ENCODE measurements around the gene KCNA3. TPM values are rescaled to one million over a fixed set of nuclear protein-coding genes. Genes with fewer than 3 reads are reported as not detected.

The KCNA3 gene
- total and polyA plus RNA-seq, 2 of the 4 experiments (the other 2 are of a cell fraction), result under 0.01 to 0.09 TPM

- H3K4ac ChIP-seq (ENCODE audit: low read depth, low read length), result no peak overlapping the region
- no peak overlapping the region for H4K8ac ChIP-seq (ENCODE audit: low read depth in 2 of 2, low read length in 2 of 2)
- H2AK5ac ChIP-seq (ENCODE audit: low read depth, low read length), result no peak overlapping the region
- H2BK15ac ChIP-seq (ENCODE audit: low read depth, low read length), result no peak overlapping the region
- H3K79me1 ChIP-seq (ENCODE audit: low read depth in 1 of 2, low read length in 2 of 2), result no peaks in the 10 kb centered on the region
- ATAC-seq (ENCODE audit: low read depth), result no peak
- no peaks in the 10 kb centered on the region for H4K20me1 ChIP-seq (ENCODE audit: insufficient read depth, low read length)
- intact Hi-C loops (cut with micrococcal nuclease) (no loop called here), dilution Hi-C loops (cut with HindIII; ENCODE audit: low sequenced_read_pairs, unreplicated experiment) (no loop called here), in situ Hi-C loops (cut with MboI; ENCODE audit: low sequenced_read_pairs) (no loop called here)
- 67% methylated on average over 1 of the region's 2 CpGs; no CpG with 5 or more reads in 1 of the 2 experiments for WGBS, 2 experiments (ENCODE audit: extremely low coverage in 2 of 2, insufficient read length in 1 of 2)
- no TSS peak for BruUV-seq (replicated peaks)
- no peak overlapping the region for H3K27ac ChIP-seq (ENCODE audit: insufficient read depth, low read length)
- no peak overlapping the region for H2BK5ac ChIP-seq (ENCODE audit: low read depth, low read length, poor library complexity, severe bottlenecking)
- peaks cover 7% of the 10 kb centered on the region; the same call in 1 of the 2 replicates for H3K27me3 ChIP-seq (ENCODE audit: control insufficient read depth, insufficient read depth, low read length)
- H3K23ac ChIP-seq (ENCODE audit: low read depth, low read length), result no peak overlapping the region
- TF ChIP-seq NFE2L2 (IDR thresholded peaks at IDR 0.05; ENCODE audit: low read depth, low read length) (no peak), BHLHE40 (IDR thresholded peaks at IDR 0.05; ENCODE audit: low read depth, low read length) (no peak), RFX5 (IDR thresholded peaks at IDR 0.05; ENCODE audit: low read depth, low read length) (no peak), CHD1 (IDR thresholded peaks at IDR 0.05; ENCODE audit: low read depth, low read length) (no peak)
- H3K18ac ChIP-seq (ENCODE audit: low read depth, low read length), result no peak overlapping the region
- no peaks in the 10 kb centered on the region for H3K36me3 ChIP-seq (ENCODE audit: control insufficient read depth, insufficient read depth, low read length)
- H4K91ac ChIP-seq (ENCODE audit: insufficient read depth, low read depth, low read length), result no peak overlapping the region
- H3K4me3 ChIP-seq (ENCODE audit: insufficient read depth, low read depth, low read length), result no peak overlapping the region
- no peak overlapping the region for H3K14ac ChIP-seq (replicated peaks; ENCODE audit: low read depth, low read length)
- no peak overlapping the region for H3K9ac ChIP-seq (ENCODE audit: low read depth, low read length)
- no peak overlapping the region for H4K5ac ChIP-seq (ENCODE audit: low read depth, low read length)
- H3K4me2 ChIP-seq (ENCODE audit: low read depth, low read length), result no peak overlapping the region
- peaks cover 5% of the 10 kb centered on the region; the same call in 1 of the 2 replicates for H3K4me1 ChIP-seq (ENCODE audit: control insufficient read depth, insufficient read depth, low read length)
- no peaks in the 10 kb centered on the region for H3K9me3 ChIP-seq (ENCODE audit: control insufficient read depth, insufficient read depth, low read length)
- H3K56ac ChIP-seq (ENCODE audit: extremely low read depth, insufficient read depth, low read length), result no peak overlapping the region
- H2BK20ac ChIP-seq (ENCODE audit: low read depth, low read length), result no peak overlapping the region
- POLR2A ChIA-PET (ENCODE audit: unreplicated experiment), result no interaction called here
- no peak overlapping the region for H2AFZ ChIP-seq (replicated peaks; ENCODE audit: low read length, poor library complexity)
- no peak for DNase-seq
- H2BK120ac ChIP-seq (ENCODE audit: low read depth, low read length), result no peak overlapping the region
- H2AK9ac ChIP-seq (replicated peaks; ENCODE audit: low read depth, low read length, poor library complexity), result no peak overlapping the region
- CTCF ChIA-PET, result no interaction called here
- no peaks in the 10 kb centered on the region for H3K9me1 ChIP-seq (ENCODE audit: insufficient read depth, low read length)
These were observed 36.7 kb downstream of the KCNA3 start for GRCh38 chr1:110638058-110638457.
